Measurements from ENCODE around the gene RFLNA.

Gene RFLNA

DNA sequence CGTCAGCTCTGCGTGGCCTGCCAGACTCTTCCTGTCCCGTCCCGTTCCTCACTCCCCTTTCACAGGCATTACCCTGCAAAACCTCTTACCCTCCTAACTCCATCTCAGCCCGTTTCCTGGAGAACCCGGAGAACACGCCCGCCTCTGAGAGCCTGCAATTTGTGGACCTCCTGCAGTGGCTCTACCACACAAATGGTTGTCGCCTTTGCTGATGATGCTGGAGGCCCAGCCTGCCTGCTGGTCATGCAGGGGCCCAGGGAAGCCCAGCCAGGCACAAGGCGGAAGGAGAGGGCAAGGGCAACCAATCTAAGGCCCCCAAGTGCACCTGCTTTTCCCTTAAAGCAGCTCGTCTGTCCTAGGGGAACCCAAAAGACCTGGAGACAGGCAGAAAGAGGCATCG lies 22.5 kb downstream of the RFLNA start:
- Histone ChIP-seq H3K9me3 (replicated peaks; ENCODE audit: insufficient read depth, low read length) (no peaks in the 10 kb centered on the region), H3K4me3 (ENCODE audit: low read length) (no peak overlapping the region), H3F3A (ENCODE audit: insufficient read depth, low read length) (no peaks in the 10 kb centered on the region), H2AFZ (ENCODE audit: low read length) (no peak overlapping the region), H3K27ac (ENCODE audit: low read length) (no peak overlapping the region), H4K20me1 (ENCODE audit: insufficient read depth, low read length) (no peaks in the 10 kb centered on the region), H3K27me3 (replicated peaks; ENCODE audit: insufficient read depth, low read length) (no peaks in the 10 kb centered on the region), H3K4me1 (ENCODE audit: low read length) (no peaks in the 10 kb centered on the region), H3K9me2 (replicated peaks; ENCODE audit: insufficient read depth, low read length) (no peaks in the 10 kb centered on the region), H3K4me2 (ENCODE audit: low read depth, low read length) (no peak overlapping the region), H3K36me3 (replicated peaks; ENCODE audit: insufficient read depth, low read length) (no peaks in the 10 kb centered on the region), H3K79me2 (ENCODE audit: low read length) (no peaks in the 10 kb centered on the region), H3K9ac (ENCODE audit: low read length) (no peak overlapping the region)
- TF ChIP-seq EZH2 (optimal IDR thresholded peaks at IDR 0.05; ENCODE audit: low read depth, low read length) (no peak), CTCF (IDR thresholded peaks at IDR 0.05; ENCODE audit: low read length) (no peak), EZH2phosphoT487 (IDR thresholded peaks at IDR 0.05; ENCODE audit: low read length) (no peak)
- DNase-seq: no peak

GRCh38 chr12:124318278-124319020 lies 23.6 kb downstream of the RFLNA start:
- TF ChIP-seq CTCF (IDR thresholded peaks at IDR 0.05; ENCODE audit: low read length) (no peak), EZH2 (optimal IDR thresholded peaks at IDR 0.05; ENCODE audit: low read depth, low read length) (no peak), EZH2phosphoT487 (IDR thresholded peaks at IDR 0.05; ENCODE audit: low read length) (no peak)
- Histone ChIP-seq H4K20me1 (ENCODE audit: insufficient read depth, low read length) (no peaks in the 10 kb centered on the region), H3K9me3 (replicated peaks; ENCODE audit: insufficient read depth, low read length) (no peaks in the 10 kb centered on the region), H3K27ac (ENCODE audit: low read length) (no peak overlapping the region), H3K4me2 (ENCODE audit: low read depth, low read length) (no peak overlapping the region), H3F3A (ENCODE audit: insufficient read depth, low read length) (no peaks in the 10 kb centered on the region), H3K4me3 (ENCODE audit: low read length) (no peak overlapping the region), H3K9me2 (replicated peaks; ENCODE audit: insufficient read depth, low read length) (no peaks in the 10 kb centered on the region), H3K79me2 (ENCODE audit: low read length) (no peaks in the 10 kb centered on the region), H3K27me3 (replicated peaks; ENCODE audit: insufficient read depth, low read length) (no peaks in the 10 kb centered on the region), H2AFZ (ENCODE audit: low read length) (no peak overlapping the region), H3K9ac (ENCODE audit: low read length) (no peak overlapping the region), H3K4me1 (ENCODE audit: low read length) (no peaks in the 10 kb centered on the region), H3K36me3 (replicated peaks; ENCODE audit: insufficient read depth, low read length) (no peaks in the 10 kb centered on the region)
- no peak for DNase-seq

GRCh38 chr12:124319368-124320050 lies 24.6 kb downstream of the RFLNA start:
- no peaks in the 10 kb centered on the region for H3K9me2 ChIP-seq (replicated peaks; ENCODE audit: insufficient read depth, low read length)

More at GRCh38 chr12:124319368-124320050, 24.6 kb downstream of the RFLNA start:
- H3K27me3 ChIP-seq (replicated peaks; ENCODE audit: insufficient read depth, low read length): no peaks in the 10 kb centered on the region
- no peaks in the 10 kb centered on the region for H3K79me2 ChIP-seq (ENCODE audit: low read length)
- H3K4me1 ChIP-seq (ENCODE audit: low read length): no peaks in the 10 kb centered on the region
- H3K9ac ChIP-seq (ENCODE audit: low read length): no peak overlapping the region
- H2AFZ ChIP-seq (ENCODE audit: low read length): no peak overlapping the region
- H3K9me3 ChIP-seq (replicated peaks; ENCODE audit: insufficient read depth, low read length): no peaks in the 10 kb centered on the region
- no peaks in the 10 kb centered on the region for H3F3A ChIP-seq (ENCODE audit: insufficient read depth, low read length)
- no peaks in the 10 kb centered on the region for H4K20me1 ChIP-seq (ENCODE audit: insufficient read depth, low read length)
- no peak overlapping the region for H3K27ac ChIP-seq (ENCODE audit: low read length)
- TF ChIP-seq CTCF (IDR thresholded peaks at IDR 0.05; ENCODE audit: low read length) (no peak), EZH2phosphoT487 (IDR thresholded peaks at IDR 0.05; ENCODE audit: low read length) (no peak), EZH2 (optimal IDR thresholded peaks at IDR 0.05; ENCODE audit: low read depth, low read length) (no peak)
- no peaks in the 10 kb centered on the region for H3K36me3 ChIP-seq (replicated peaks; ENCODE audit: insufficient read depth, low read length)
- no peak for DNase-seq
- no peak overlapping the region for H3K4me3 ChIP-seq (ENCODE audit: low read length)
- H3K4me2 ChIP-seq (ENCODE audit: low read depth, low read length): no peak overlapping the region
